Stomach (tissue), 9 donors: ENCODE results near the gene ZC3H11A. TPM values are rescaled to one million over a fixed set of nuclear protein-coding genes. Genes with fewer than 3 reads are reported as not detected.

Experiments used
- DNase-seq, 2 donors: peaks; one replicate each; pipeline versions ENCODE4 v3.0.0 to v3.0.0-alpha.2; 2013 to 2019
- H3K27ac ChIP-seq, 5 donors: fragments of 200-600 bp in 4 of 5; sonication (generic) in 4 of 5; one replicate each; pipeline ENCODE4 v1.5.1; 2013 to 2019; ENCODE audit warnings: mild to moderate bottlenecking in 1 of 5, moderate library complexity in 1 of 5
- H3K27me3 ChIP-seq, 3 donors: fragments of 200-600 bp; sonication (generic); one replicate each; pipeline ENCODE4 v1.5.1; 2017 to 2019; ENCODE audit warnings: mixed run types in 1 of 3
- H3K36me3 ChIP-seq, 4 donors: fragments of 200-600 bp; sonication (generic); 1 replicate in 3 of 4; 2 replicates in 1 of 4; pipeline ENCODE4 v1.5.1; 2016 to 2019
- H3K4me1 ChIP-seq, 4 donors: fragments of 200-600 bp; sonication (generic); one replicate each; pipeline ENCODE4 v1.5.1; 2016 to 2019
- H3K4me3 ChIP-seq, 4 donors: fragments of 200-600 bp; sonication (generic) in 3 of 4; one replicate each; pipeline ENCODE4 v1.5.1; 2016 to 2019; ENCODE audit warnings: mild to moderate bottlenecking in 1 of 4
- H3K9me3 ChIP-seq, 4 donors: fragments of 200-600 bp; sonication (generic); one replicate each; pipeline ENCODE4 v1.5.1; 2016 to 2019
- EP300 ChIP-seq: sonication (generic); formaldehyde crosslinking; IDR thresholded peaks from one replicate; pipeline ENCODE4 v1.6.1; 2017; ENCODE audit warnings: antibody characterized with exemption
- POLR2A ChIP-seq, 4 donors: fragments of 450-650 bp; IDR thresholded peaks; one replicate each; pipeline ENCODE4 v1.6.1; 2016; ENCODE audit warnings: antibody characterized with exemption in 4 of 4, control low read depth in 2 of 4, mild to moderate bottlenecking in 1 of 4, moderate library complexity in 1 of 4
- POLR2AphosphoS5 ChIP-seq, 3 donors: sonication (generic); formaldehyde crosslinking; IDR thresholded peaks; one replicate each; pipeline ENCODE4 v1.6.1; 2016; ENCODE audit warnings: antibody characterized with exemption in 3 of 3
- WGBS, 5 donors: extraction: QIAGEN DNeasy Blood & Tissue Kit in 3 of 5; methylation state at CpG; one replicate each; pipeline versions ENCODE4 v1.1.5 to v1.1.7; 2013 to 2018; 5-methylcytosine and 5-hydroxymethylcytosine counted together
- intact Hi-C: fragments of 100-400 bp; cut with DNase I; formaldehyde crosslinking; loops from one replicate; pipeline ENCODE4 v1.15.1; 2023; ENCODE audit warnings: low total_unique reads
- polyA plus RNA-seq, 3 donors: library from polyadenylated mRNA; stranded (reverse); fragments of 200-250 nt; gene quantifications; one replicate each; pipeline ENCODE4 v1.2.3, GENCODE V29; 2013
- total RNA-seq, 5 donors: library from RNA; depleted of rRNA; stranded (reverse); fragments of >200 nt; gene quantifications; one replicate each; pipeline versions ENCODE4 v1.1.0 to v1.2.3, GENCODE V29; 2014 to 2016
- TF ChIP-seq, protein P1 (sequence below), 7 experiments: fragments of 450-650 bp in 4 of 7; fragments of 200-600 bp in 3 of 7; sonication (generic) in 3 of 7; IDR thresholded peaks; one replicate each; pipeline ENCODE4 v1.5.1; 2016 to 2019; ENCODE audit warnings: antibody characterized with exemption in 7 of 7, control low read depth in 2 of 7, mild to moderate bottlenecking in 1 of 7
- donor health status: healthy with polysubstance abuse.
- donor health status: Bipolar disorder and iron deficiency.
- donor health status: healthy.

ZC3H11A gene
- total and polyA plus RNA-seq, 8 donors, result 25.0 to 160 (median 69.4) TPM

DNA sequence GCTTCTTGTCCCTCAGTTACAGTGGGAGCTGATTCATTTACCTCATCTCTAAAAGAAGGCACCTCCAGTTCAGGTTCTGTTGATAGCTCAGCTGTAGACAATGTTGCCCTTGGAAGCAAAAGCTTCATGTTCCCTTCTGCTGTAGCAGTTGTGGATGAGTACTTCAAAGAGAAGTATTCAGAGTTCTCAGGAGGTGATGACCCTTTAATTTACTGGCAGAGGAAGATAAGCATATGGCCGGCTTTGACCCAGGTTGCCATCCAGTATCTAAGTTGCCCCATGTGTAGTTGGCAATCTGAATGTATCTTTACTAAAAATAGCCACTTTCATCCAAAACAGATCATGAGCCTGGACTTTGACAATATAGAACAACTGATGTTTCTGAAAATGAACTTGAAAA, 4.5 kb downstream of the ZC3H11A start:
- H3K4me3 ChIP-seq, result peak overlapping the region in 1 of 4 donors; percentile 10
- peak overlapping the region in 1 of 5 donors; percentile 13 for H3K27ac ChIP-seq
- H3K27me3 ChIP-seq, result no peaks in the 10 kb centered on the region
- no peaks in the 10 kb centered on the region for H3K9me3 ChIP-seq
- H3K36me3 ChIP-seq, result peaks cover 0 to 46% (median 27%) of the 10 kb centered on the region in 4 donors
- no peak for DNase-seq
- intact Hi-C loops, result no loop called here
- H3K4me1 ChIP-seq, result peaks cover 34 to 79% (median 59%) of the 10 kb centered on the region in 4 donors
- 22 to 42% (median 33%) methylated on average over 1 of the region's 1 CpG for WGBS, 5 donors
- no peak for TF ChIP-seq EP300
- TF ChIP-seq, protein P1, sequence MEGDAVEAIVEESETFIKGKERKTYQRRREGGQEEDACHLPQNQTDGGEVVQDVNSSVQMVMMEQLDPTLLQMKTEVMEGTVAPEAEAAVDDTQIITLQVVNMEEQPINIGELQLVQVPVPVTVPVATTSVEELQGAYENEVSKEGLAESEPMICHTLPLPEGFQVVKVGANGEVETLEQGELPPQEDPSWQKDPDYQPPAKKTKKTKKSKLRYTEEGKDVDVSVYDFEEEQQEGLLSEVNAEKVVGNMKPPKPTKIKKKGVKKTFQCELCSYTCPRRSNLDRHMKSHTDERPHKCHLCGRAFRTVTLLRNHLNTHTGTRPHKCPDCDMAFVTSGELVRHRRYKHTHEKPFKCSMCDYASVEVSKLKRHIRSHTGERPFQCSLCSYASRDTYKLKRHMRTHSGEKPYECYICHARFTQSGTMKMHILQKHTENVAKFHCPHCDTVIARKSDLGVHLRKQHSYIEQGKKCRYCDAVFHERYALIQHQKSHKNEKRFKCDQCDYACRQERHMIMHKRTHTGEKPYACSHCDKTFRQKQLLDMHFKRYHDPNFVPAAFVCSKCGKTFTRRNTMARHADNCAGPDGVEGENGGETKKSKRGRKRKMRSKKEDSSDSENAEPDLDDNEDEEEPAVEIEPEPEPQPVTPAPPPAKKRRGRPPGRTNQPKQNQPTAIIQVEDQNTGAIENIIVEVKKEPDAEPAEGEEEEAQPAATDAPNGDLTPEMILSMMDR (IDR thresholded peaks at IDR 0.05), result no peak
- no peak for TF ChIP-seq POLR2AphosphoS5 (IDR thresholded peaks at IDR 0.05)
- no peak for TF ChIP-seq POLR2A (IDR thresholded peaks at IDR 0.05)

- intact Hi-C loops, result no loop called here
- 97 to 99% (median 98%) methylated on average over 7 of the region's 7 CpGs for WGBS, 5 donors
- peaks cover 3 to 67% (median 63%) of the 10 kb centered on the region in 4 donors for H3K36me3 ChIP-seq
These were observed 10.3 kb downstream of the ZC3H11A start for GRCh38 chr1:203805689-203806088.

DNA sequence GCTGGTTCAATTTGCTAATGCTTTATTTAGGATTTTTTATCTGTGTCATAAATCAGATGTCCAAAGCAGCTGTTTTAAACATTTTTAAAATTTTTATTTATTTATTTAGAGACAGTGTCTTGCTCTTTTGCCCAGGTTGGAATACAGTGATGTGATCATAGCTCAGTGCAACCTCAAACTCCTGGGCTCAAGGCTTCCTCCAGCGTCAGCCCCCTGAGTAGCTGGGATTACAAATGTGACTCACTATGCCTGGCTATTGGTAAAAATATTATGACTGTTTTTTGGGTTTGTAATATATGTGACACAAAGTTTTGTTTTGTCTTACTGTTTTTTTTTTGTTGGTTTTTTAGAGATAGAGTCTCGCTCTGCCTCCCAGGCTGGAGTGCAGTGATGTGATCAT, 11.8 kb downstream of the ZC3H11A start:
- intact Hi-C loops, result no loop called here
- peaks cover 3 to 80% (median 72%) of the 10 kb centered on the region in 4 donors for H3K36me3 ChIP-seq
- H3K9me3 ChIP-seq, result no peaks in the 10 kb centered on the region
- H3K27ac ChIP-seq, result peak overlapping the region in 2 of 5 donors; percentile 12 to 38
- DNase-seq, result no peak
- H3K4me3 ChIP-seq, result no peak overlapping the region
- TF ChIP-seq POLR2AphosphoS5 (IDR thresholded peaks at IDR 0.05), result no peak
- TF ChIP-seq EP300, result no peak
- TF ChIP-seq, protein P1 (IDR thresholded peaks at IDR 0.05), result no peak
- TF ChIP-seq POLR2A (IDR thresholded peaks at IDR 0.05), result no peak
- WGBS, 5 donors, result 50 to 82% (median 70%) methylated on average over 2 of the region's 2 CpGs
- H3K4me1 ChIP-seq, result peaks cover 0 to 53% (median 22%) of the 10 kb centered on the region in 4 donors
- no peaks in the 10 kb centered on the region for H3K27me3 ChIP-seq

More at GRCh38 chr1:203805689-203806088, 10.3 kb downstream of the ZC3H11A start:
- no peak overlapping the region for H3K27ac ChIP-seq
- TF ChIP-seq POLR2AphosphoS5 (IDR thresholded peaks at IDR 0.05), result no peak
- TF ChIP-seq, protein P1 (IDR thresholded peaks at IDR 0.05), result no peak
- TF ChIP-seq POLR2A (IDR thresholded peaks at IDR 0.05), result no peak
- no peak for TF ChIP-seq EP300
- H3K9me3 ChIP-seq, result no peaks in the 10 kb centered on the region
- no peak for DNase-seq
- H3K27me3 ChIP-seq, result no peaks in the 10 kb centered on the region
- H3K4me3 ChIP-seq, result no peak overlapping the region
- H3K4me1 ChIP-seq, result peaks cover under 1 to 60% (median 31%) of the 10 kb centered on the region in 4 donors

DNA sequence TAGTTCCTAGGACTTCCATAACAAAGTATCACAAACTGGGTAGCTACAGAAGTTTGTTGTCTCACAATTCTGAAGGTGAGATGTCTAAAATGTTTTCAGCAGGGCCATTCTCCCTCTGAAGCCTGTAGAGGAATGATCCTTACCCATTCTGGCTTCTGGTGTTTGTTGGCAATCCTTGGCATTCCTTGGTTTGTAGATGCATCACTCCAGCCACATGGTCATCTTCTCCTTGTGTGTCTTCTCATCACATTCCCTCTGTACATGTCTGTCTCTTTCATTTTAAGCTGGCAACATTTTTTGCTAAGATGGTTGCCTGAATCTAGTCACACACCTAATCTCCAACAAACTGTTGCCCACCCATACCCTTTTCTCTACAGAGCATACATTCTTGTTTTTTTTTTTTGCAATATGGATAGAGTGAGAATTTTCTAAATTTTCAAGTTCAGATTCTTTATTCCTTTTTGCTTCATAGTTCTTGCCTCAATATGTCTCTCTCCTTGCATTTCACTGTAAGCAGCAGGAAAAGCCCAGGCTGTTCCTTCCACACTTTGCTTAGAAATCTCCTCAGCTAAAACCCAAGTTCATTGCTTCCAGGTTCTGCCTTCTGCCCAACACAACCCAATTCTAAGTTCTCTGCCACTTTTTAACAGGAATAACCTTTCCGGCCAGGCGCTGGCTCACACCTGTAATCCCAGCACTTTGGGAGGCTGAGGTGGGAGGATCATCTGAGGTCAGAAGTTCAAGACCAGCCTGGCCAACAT, 18.3 kb downstream of the ZC3H11A start:
- intact Hi-C loops, result no loop called here
- peaks cover 0 to 21% (median under 1%) of the 10 kb centered on the region in 4 donors for H3K4me1 ChIP-seq
- WGBS, 5 donors, result 87 to 100% (median 97%) methylated on average over 2 of the region's 2 CpGs
- H3K36me3 ChIP-seq, result peaks cover 26 to 89% (median 78%) of the 10 kb centered on the region in 4 donors
- H3K27me3 ChIP-seq, result no peaks in the 10 kb centered on the region
- H3K9me3 ChIP-seq, result no peaks in the 10 kb centered on the region
- no peak overlapping the region for H3K4me3 ChIP-seq
- no peak overlapping the region for H3K27ac ChIP-seq
- no peak for DNase-seq
- no peak for TF ChIP-seq POLR2A (IDR thresholded peaks at IDR 0.05)
- TF ChIP-seq, protein P1 (IDR thresholded peaks at IDR 0.05), result no peak
- TF ChIP-seq EP300, result no peak
- no peak for TF ChIP-seq POLR2AphosphoS5 (IDR thresholded peaks at IDR 0.05)
